Panc1 (cell line): ENCODE results near the gene RAB3GAP2. TPM values are rescaled to one million over a fixed set of nuclear protein-coding genes. Genes with fewer than 3 reads are reported as not detected.

Experiments
- ATAC-seq: fragments of 200-7000 bp; cut with Tn5 transposase; 2 replicates; pipeline ENCODE4 v1.9.1; 2020; ENCODE audit warnings: mild to moderate bottlenecking, moderate library complexity
- BruUV-seq: library from RNA; stranded (reverse); fragments of 400-500 nt; replicated peaks from 2 replicates; lab custom pipeline; 2021; lab: Mats Ljungman, UMichigan
- CTCF ChIA-PET: fragments of 300-600 bp; sonication (Branson Sonifier 250); formaldehyde crosslinking; loops from one replicate; lab custom pipeline; 2022; ENCODE audit warnings: antibody characterized with exemption; lab: Charles Lee
- POLR2A ChIA-PET: fragments of 300-600 bp; sonication (Branson Sonifier 250); formaldehyde crosslinking; loops from one replicate; lab custom pipeline; 2022; ENCODE audit warnings: antibody characterized with exemption; lab: Charles Lee
- DNase-seq: peaks from one replicate; pipeline ENCODE4 v3.0.0-alpha.2; 2010; ENCODE audit warnings: low read depth, low spot score
- H3K27ac ChIP-seq: 2 replicates; pipeline ENCODE4 v1.5.1; 2011; ENCODE audit warnings: mild to moderate bottlenecking, low read length, inconsistent platforms
- H3K27me3 ChIP-seq: fragments of 200-500 bp; sonication (Bioruptor generic); 2 replicates; pipeline ENCODE4 v1.6.0; 2014; ENCODE audit warnings: low read length, inconsistent platforms; ENCODE audit not compliant: control insufficient read depth, insufficient read depth
- H3K36me3 ChIP-seq: fragments of 200-500 bp; sonication (Bioruptor generic); 2 replicates; pipeline ENCODE4 v1.5.1; 2014; ENCODE audit warnings: inconsistent platforms, mild to moderate bottlenecking, low read length, moderate library complexity; ENCODE audit not compliant: control insufficient read depth, insufficient read depth
- H3K4me1 ChIP-seq: 2 replicates; pipeline ENCODE4 v1.5.1; 2011; ENCODE audit warnings: inconsistent platforms, mild to moderate bottlenecking, low read length, moderate library complexity; ENCODE audit not compliant: control insufficient read depth, insufficient read depth
- H3K4me3 ChIP-seq, 2 experiments: 2 replicates each; pipeline ENCODE4 v1.5.1; 2011 to 2012; ENCODE audit warnings: low read depth in 2 of 2, low read length in 2 of 2, mild to moderate bottlenecking in 2 of 2, inconsistent platforms in 1 of 2, moderate library complexity in 1 of 2
- H3K9me3 ChIP-seq: fragments of 200-500 bp; sonication (Bioruptor generic); 2 replicates; pipeline ENCODE4 v1.5.1; 2014; ENCODE audit warnings: low read depth, mild to moderate bottlenecking, inconsistent platforms, low read length, moderate library complexity; ENCODE audit not compliant: control insufficient read depth, insufficient read depth
- POLR2AphosphoS5 ChIP-seq: IDR thresholded peaks from 2 replicates; pipeline ENCODE4 v1.6.1; 2012; ENCODE audit warnings: mild to moderate bottlenecking, low read depth, low read length, moderate library complexity
- SIN3A ChIP-seq: IDR thresholded peaks from 2 replicates; pipeline ENCODE4 v1.6.1; 2012; ENCODE audit warnings: low read depth, mild to moderate bottlenecking, low read length, moderate library complexity, borderline replicate concordance; ENCODE audit not compliant: insufficient read depth
- TCF7L2 ChIP-seq: IDR thresholded peaks from 2 replicates; pipeline ENCODE4 v1.6.1; 2011; ENCODE audit warnings: mild to moderate bottlenecking, low read depth, low read length, inconsistent platforms
- in situ Hi-C: cut with HindIII; loops from 2 replicates; pipeline ENCODE4 v1.10.0; 2016; ENCODE audit warnings: low sequenced_read_pairs, low pct_unique_long_range_greater_than_20kb
- intact Hi-C: fragments of 100-400 bp; cut with micrococcal nuclease; formaldehyde crosslinking; loops from one replicate; pipeline ENCODE4 v1.10.0; 2022; ENCODE audit not compliant: unreplicated experiment
- total RNA-seq: library from RNA; stranded (reverse); gene quantifications from one replicate; pipeline ENCODE4 v1.2.1, GENCODE V29; 2021; ENCODE audit not compliant: unreplicated experiment
- TF ChIP-seq, protein P1 (sequence below): fragments of 450-650 bp; IDR thresholded peaks from 2 replicates; pipeline ENCODE4 v1.5.1; 2017; ENCODE audit warnings: mild to moderate bottlenecking
- TF ChIP-seq, protein P2 (sequence below), 2 experiments: IDR thresholded peaks; 2 replicates each; pipeline ENCODE4 v1.6.1; 2011 to 2012; ENCODE audit warnings: low read depth in 2 of 2, control low read depth in 1 of 2, low read length in 1 of 2, mild to moderate bottlenecking in 1 of 2, moderate library complexity in 1 of 2; ENCODE audit not compliant: insufficient read depth in 1 of 2

Gene RAB3GAP2
- total RNA-seq, 1 experiment from 2014 or later: 39.0 TPM

DNA sequence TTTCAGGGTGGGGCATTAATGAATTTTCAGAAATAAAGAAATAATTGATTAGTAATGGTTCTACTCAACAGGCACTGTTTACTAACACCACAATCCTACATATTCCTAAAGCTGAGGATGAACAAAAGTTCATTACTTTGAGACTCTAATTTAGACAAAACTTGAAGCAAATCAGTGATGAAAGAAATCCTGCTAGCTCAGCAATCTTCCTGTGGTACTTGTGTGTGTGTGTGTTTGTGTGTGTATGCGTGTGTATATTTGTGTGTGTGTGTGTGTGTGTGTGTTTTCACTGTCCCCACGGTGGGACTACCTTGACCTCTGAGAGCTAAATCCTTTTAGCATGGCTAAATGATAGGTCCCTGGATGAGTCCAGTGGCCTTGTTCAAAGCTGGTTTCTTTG is 48.5 kb upstream of the RAB3GAP2 start:
- no peaks in the 10 kb centered on the region for H3K9me3 ChIP-seq
- BruUV-seq: no TSS peak
- intact Hi-C loops: no loop called here

DNA sequence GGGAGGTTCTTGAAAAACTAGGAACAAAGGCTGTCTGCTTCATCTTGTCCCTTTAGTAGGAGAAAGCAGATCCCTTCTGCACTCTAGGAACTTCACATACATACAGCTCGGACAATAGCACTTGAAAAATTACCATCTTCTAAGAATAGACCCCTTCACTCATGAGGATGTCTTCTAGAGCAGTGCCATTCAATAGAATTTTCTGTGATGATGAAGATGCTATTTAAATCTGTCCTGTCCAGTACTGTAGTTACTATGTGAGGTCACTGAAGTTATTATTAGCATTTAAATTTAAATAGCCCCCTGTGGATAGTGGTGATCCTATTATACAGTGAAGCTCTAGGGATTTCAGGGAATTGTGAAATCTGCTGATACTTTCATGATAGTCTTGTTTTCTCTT is 46.4 kb upstream of the RAB3GAP2 start:
- DNase-seq: no peak
- TF ChIP-seq POLR2AphosphoS5: no peak
- TF ChIP-seq SIN3A: no peak
- no TSS peak for BruUV-seq
- CTCF ChIA-PET: interaction anchor here (0.6 kb wide), 1 partner anchor 23 kb away, joined by 3 read pairs; no protein-coding TSS in a partner anchor
- in situ Hi-C loops (no loop called here), intact Hi-C loops (no loop called here)
- Histone ChIP-seq H3K4me1 (no peaks in the 10 kb centered on the region), H3K9me3 (no peaks in the 10 kb centered on the region), H3K27ac (no peak overlapping the region), H3K4me3 (no peak overlapping the region), H3K27me3 (no peaks in the 10 kb centered on the region), H3K36me3 (no peaks in the 10 kb centered on the region)
- POLR2A ChIA-PET: no interaction called here
- ATAC-seq: no peak

More for the DNA sequence above, 48.5 kb upstream of the RAB3GAP2 start:
- no peaks in the 10 kb centered on the region for H3K27me3 ChIP-seq
- in situ Hi-C loops: no loop called here
- ATAC-seq: no peak
- TF ChIP-seq POLR2AphosphoS5: no peak
- TF ChIP-seq, protein P1, sequence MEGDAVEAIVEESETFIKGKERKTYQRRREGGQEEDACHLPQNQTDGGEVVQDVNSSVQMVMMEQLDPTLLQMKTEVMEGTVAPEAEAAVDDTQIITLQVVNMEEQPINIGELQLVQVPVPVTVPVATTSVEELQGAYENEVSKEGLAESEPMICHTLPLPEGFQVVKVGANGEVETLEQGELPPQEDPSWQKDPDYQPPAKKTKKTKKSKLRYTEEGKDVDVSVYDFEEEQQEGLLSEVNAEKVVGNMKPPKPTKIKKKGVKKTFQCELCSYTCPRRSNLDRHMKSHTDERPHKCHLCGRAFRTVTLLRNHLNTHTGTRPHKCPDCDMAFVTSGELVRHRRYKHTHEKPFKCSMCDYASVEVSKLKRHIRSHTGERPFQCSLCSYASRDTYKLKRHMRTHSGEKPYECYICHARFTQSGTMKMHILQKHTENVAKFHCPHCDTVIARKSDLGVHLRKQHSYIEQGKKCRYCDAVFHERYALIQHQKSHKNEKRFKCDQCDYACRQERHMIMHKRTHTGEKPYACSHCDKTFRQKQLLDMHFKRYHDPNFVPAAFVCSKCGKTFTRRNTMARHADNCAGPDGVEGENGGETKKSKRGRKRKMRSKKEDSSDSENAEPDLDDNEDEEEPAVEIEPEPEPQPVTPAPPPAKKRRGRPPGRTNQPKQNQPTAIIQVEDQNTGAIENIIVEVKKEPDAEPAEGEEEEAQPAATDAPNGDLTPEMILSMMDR: no peak
- no peak for TF ChIP-seq SIN3A
- TF ChIP-seq, protein P2, sequence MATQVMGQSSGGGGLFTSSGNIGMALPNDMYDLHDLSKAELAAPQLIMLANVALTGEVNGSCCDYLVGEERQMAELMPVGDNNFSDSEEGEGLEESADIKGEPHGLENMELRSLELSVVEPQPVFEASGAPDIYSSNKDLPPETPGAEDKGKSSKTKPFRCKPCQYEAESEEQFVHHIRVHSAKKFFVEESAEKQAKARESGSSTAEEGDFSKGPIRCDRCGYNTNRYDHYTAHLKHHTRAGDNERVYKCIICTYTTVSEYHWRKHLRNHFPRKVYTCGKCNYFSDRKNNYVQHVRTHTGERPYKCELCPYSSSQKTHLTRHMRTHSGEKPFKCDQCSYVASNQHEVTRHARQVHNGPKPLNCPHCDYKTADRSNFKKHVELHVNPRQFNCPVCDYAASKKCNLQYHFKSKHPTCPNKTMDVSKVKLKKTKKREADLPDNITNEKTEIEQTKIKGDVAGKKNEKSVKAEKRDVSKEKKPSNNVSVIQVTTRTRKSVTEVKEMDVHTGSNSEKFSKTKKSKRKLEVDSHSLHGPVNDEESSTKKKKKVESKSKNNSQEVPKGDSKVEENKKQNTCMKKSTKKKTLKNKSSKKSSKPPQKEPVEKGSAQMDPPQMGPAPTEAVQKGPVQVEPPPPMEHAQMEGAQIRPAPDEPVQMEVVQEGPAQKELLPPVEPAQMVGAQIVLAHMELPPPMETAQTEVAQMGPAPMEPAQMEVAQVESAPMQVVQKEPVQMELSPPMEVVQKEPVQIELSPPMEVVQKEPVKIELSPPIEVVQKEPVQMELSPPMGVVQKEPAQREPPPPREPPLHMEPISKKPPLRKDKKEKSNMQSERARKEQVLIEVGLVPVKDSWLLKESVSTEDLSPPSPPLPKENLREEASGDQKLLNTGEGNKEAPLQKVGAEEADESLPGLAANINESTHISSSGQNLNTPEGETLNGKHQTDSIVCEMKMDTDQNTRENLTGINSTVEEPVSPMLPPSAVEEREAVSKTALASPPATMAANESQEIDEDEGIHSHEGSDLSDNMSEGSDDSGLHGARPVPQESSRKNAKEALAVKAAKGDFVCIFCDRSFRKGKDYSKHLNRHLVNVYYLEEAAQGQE (IDR thresholded peaks at IDR 0.05; ENCODE audit: insufficient read depth in 1 of 2, low read depth in 2 of 2, low read length in 1 of 2): no peak
- no peak for TF ChIP-seq TCF7L2
- H3K27ac ChIP-seq: no peak overlapping the region
- H3K4me1 ChIP-seq: no peaks in the 10 kb centered on the region
- POLR2A ChIA-PET: no interaction called here
- CTCF ChIA-PET: no interaction called here
- DNase-seq: no peak
- no peaks in the 10 kb centered on the region for H3K36me3 ChIP-seq
- no peak overlapping the region for H3K4me3 ChIP-seq

DNA sequence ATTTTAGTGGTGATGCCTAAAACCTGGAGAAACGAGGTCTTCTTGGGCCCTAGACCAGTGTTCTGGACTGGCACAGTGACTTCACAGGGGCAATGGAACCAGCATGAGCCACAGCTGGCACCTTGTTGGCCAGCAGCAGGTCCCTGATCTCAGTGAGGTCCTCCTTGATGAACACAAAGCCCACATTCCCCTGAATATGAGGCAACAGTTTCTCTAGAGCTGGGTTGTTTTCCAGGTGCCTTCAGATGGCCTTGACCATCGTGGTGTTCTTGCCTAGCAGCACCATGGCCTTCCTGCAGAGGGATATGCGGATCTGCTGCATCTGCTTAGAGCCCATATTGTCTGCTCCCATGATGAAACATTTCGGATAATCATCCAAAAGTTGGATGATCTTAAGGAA is 44.9 kb upstream of the RAB3GAP2 start:
- no peak overlapping the region for H3K4me3 ChIP-seq
- no peaks in the 10 kb centered on the region for H3K4me1 ChIP-seq
- H3K36me3 ChIP-seq: no peaks in the 10 kb centered on the region
- ATAC-seq (no peak), DNase-seq (no peak)
- POLR2A ChIA-PET: no interaction called here
- BruUV-seq: no TSS peak
- in situ Hi-C loops (no loop called here), intact Hi-C loops (no loop called here)
- CTCF ChIA-PET: no interaction called here
- H3K9me3 ChIP-seq: no peaks in the 10 kb centered on the region
- TF ChIP-seq POLR2AphosphoS5: no peak
- TF ChIP-seq, protein P2 (IDR thresholded peaks at IDR 0.05; ENCODE audit: insufficient read depth in 1 of 2, low read depth in 2 of 2, low read length in 1 of 2): no peak
- TF ChIP-seq, protein P1: no peak
- no peak for TF ChIP-seq TCF7L2
- TF ChIP-seq SIN3A: no peak
- H3K27ac ChIP-seq: no peak overlapping the region
- no peaks in the 10 kb centered on the region; the same call in 1 of the 2 replicates for H3K27me3 ChIP-seq
